Stimulated activated naive CD8-positive, alpha-beta T cell treated with anti-CD3 and anti-CD28 coated beads, Interleukin-15, Interleukin-2, amounts not matched to agents 100 U/mL and 50 U/mL, for 24 hours (primary cell): Measurements from ENCODE around the gene MN1.

ENCODE experiments used
- ATAC-seq: fragments of 150-1000 bp; cut with Tn5 transposase; one replicate; pipeline ENCODE4 v1.10.0; 2021
- DNase-seq: peaks from one replicate; pipeline ENCODE4 v3.0.0; 2021

Gene MN1

GRCh38 chr22:27732841-27733240 is 68.7 kb downstream of the MN1 start:
- DNase-seq (no peak), ATAC-seq (no peak)

GRCh38 chr22:27732391-27732790 is 69.2 kb downstream of the MN1 start:
- ATAC-seq (no peak), DNase-seq (no peak)

- ATAC-seq = no peak
- DNase-seq = no peak
Observed at GRCh38 chr22:27731621-27732020, 69.9 kb downstream of the MN1 start.

- DNase-seq (no peak), ATAC-seq (no peak)
Observed at GRCh38 chr22:27730641-27731433, 70.7 kb downstream of the MN1 start.

GRCh38 chr22:27729246-27729645 is 72.3 kb downstream of the MN1 start:
- no peak for DNase-seq
- ATAC-seq = no peak

- ATAC-seq (no peak), DNase-seq (no peak)
Observed at GRCh38 chr22:27727673-27728451, 73.7 kb downstream of the MN1 start.

GRCh38 chr22:27726686-27727449 is 74.7 kb downstream of the MN1 start:
- ATAC-seq (no peak), DNase-seq (no peak)

GRCh38 chr22:27726331-27726685 is 75.2 kb downstream of the MN1 start:
- ATAC-seq = no peak
- no peak for DNase-seq

- no peak for ATAC-seq
- no peak for DNase-seq
Observed at GRCh38 chr22:27725661-27726060, 75.9 kb downstream of the MN1 start.

GRCh38 chr22:27724709-27725108 is 76.8 kb downstream of the MN1 start:
- DNase-seq (no peak), ATAC-seq (no peak)

- ATAC-seq (no peak), DNase-seq (no peak)
Observed at GRCh38 chr22:27724157-27724556, 77.4 kb downstream of the MN1 start.

- no peak for ATAC-seq
- DNase-seq = no peak
Observed at GRCh38 chr22:27723708-27724107, 77.8 kb downstream of the MN1 start.

- DNase-seq (no peak), ATAC-seq (no peak)
Observed at GRCh38 chr22:27723158-27723557, 78.4 kb downstream of the MN1 start.

GRCh38 chr22:27720860-27721259 is 80.7 kb downstream of the MN1 start:
- no peak for ATAC-seq

GRCh38 chr22:27719535-27720227 is 81.9 kb downstream of the MN1 start:
- DNase-seq = no peak
- ATAC-seq = no peak

More at GRCh38 chr22:27720860-27721259, 80.7 kb downstream of the MN1 start:
- DNase-seq = no peak

- no peak for DNase-seq
- ATAC-seq = no peak
Observed at GRCh38 chr22:27719036-27719347, 82.6 kb downstream of the MN1 start.

GRCh38 chr22:27718186-27719035 is 83.1 kb downstream of the MN1 start:
- no peak for ATAC-seq

GRCh38 chr22:27717094-27717493 is 84.5 kb downstream of the MN1 start:
- ATAC-seq (no peak), DNase-seq (no peak)

More at GRCh38 chr22:27718186-27719035, 83.1 kb downstream of the MN1 start:
- no peak for DNase-seq

GRCh38 chr22:27716074-27716473 is 85.5 kb downstream of the MN1 start:
- DNase-seq (no peak), ATAC-seq (no peak)

- DNase-seq = no peak
Observed at GRCh38 chr22:27715106-27715505, 86.5 kb downstream of the MN1 start.

GRCh38 chr22:27714068-27714467 is 87.5 kb downstream of the MN1 start:
- ATAC-seq (no peak), DNase-seq (no peak)

More at GRCh38 chr22:27715106-27715505, 86.5 kb downstream of the MN1 start:
- ATAC-seq = no peak
